ENCODE measurements around the gene UAP1.

DNA sequence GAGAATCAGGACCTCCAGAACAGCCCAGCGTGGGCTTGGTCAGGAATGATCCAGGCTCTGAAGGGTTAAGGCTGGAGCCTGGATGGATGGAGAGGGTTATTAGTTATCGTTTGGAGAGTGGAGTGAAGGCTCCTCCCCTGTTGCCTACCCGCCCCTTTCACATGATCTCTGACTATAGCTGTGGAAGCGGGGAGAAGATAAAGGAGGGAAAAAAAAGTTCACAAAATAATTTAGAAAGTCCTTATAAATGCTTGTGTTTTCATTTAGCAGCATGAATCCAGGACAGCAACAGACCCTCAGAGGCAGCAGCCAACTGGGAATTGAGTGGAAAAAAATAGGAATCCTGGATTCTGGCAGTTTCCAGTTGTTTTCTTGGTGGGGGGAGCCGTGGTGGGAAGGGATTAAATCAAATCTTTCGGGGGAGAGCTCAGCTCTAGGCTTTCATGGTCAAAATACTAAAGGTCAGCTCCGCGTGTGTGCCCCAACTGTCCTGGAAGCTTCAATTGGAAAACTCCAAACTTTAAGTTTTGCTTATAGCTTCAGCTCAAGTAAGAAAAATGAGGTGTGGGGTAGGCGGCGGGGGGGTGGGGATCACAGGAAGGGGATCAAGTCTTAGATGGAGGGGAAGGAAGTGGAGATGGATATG, 70.1 kb downstream of the UAP1 start:
- TF ChIP-seq POLR2A (IDR thresholded peaks at IDR 0.05) (no peak), POLR2AphosphoS5 (IDR thresholded peaks at IDR 0.05) (no peak)
